ENCODE measurements around the gene PPP4R1.
"Not testable (repeated sequence)": the region's sequence is repeated elsewhere in the genome, so short reads cannot be mapped to it uniquely, and the experiment has no call there.

The PPP4R1 gene

DNA sequence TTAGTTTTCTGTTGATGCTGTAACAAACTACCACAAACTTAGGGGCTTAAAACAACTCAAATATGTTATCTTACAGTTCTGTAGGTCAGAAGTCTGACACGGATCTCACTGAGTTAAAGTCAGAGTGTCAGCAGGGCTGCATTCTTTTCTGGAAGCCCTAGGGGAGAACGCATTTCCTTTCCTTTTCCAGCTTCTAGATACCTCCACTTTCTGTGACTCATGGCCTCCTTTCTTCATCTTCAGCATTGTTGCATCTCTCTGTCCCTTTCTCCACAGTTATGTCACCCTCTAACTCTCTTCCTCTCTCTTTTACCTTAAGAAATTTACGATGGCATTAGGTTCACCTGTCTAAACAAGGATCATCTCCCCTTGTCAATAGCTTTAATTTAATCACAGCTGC is 13.3 kb upstream of the PPP4R1 start:
- no peak for DNase-seq

DNA sequence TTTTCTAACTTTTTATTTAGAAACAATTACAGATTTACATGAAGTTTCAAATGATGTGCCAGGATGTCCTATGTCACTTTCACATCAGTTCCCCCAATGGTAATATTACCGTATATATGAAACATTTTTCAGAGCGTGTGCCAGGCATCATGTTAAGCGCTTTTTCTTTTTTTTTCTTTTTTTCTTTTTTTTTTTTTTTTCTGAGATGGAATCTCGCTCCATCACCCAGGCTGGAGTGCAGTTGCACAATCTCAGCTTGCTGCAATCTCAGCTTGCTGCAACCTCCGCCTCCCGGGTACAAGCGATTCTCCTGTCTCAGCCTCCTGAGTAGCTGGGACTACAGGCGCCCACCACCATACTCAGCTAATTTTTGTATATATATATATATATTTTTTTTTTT is 5.6 kb upstream of the PPP4R1 start:
- DNase-seq = no peak

DNA sequence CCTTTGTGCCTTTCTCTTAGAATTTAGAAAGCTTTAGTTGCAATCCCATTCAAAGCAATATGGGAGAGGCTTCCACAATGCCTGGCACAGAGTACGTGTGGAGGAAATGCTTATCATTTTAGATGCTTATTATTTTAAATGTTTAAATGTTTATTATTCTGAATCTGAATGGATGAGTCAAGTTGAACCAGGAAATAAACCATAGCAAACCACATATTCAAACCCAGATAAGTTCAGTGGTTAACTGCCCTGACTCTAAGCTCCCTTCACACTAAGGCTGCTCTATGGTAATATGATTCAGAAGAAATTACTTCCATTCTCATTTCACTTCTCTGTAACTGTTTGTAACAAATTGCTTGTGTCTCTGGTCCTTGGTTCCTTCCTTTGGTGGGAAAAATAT is 5.2 kb upstream of the PPP4R1 start:
- no peak for DNase-seq

DNA sequence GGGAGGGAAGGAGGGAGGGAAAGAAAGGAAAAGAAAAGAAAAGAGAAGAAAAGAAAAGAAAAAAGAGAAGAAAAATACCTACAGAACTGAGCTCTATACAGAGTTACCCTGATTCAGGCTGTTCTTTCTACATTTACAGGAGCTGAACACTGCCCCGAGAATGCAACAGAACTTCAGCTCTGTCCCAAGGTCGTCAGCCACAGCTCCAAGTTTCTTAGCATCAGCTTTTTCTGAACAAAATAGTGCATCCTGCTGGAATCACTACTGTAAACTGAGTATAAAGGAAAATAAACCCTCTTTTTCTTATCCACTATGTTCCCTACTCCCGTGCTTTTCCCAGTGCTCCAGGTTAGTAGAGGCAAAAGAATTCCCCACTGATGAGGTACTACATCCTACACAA is 4.7 kb upstream of the PPP4R1 start:
- DNase-seq = no peak

DNA sequence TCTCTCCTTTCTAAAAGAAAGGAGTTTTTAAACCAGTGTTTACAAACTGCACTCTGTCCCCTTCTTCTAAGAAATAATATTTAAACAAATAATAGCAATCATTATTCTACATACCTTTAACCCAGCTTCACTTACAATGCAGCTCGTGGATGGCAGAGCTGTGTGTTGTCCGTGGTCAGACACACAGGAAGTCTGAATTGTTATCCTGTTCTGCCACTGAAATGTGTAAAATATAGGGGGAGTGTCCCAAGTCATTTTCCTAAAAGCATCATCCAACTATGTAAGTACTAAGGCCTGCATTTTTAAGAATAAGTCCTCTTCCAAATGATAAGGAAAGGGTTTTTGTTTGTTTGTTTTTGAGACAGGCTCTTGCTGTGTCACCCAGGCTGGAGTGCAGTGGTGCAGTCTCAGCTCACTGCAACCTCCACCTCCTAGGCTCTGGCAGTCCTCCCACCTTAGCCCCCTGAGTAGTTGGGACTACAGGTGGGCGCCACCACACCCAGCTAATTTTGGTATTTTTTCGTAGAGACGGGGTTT is 2.7 kb upstream of the PPP4R1 start:
- DNase-seq = no peak

DNA sequence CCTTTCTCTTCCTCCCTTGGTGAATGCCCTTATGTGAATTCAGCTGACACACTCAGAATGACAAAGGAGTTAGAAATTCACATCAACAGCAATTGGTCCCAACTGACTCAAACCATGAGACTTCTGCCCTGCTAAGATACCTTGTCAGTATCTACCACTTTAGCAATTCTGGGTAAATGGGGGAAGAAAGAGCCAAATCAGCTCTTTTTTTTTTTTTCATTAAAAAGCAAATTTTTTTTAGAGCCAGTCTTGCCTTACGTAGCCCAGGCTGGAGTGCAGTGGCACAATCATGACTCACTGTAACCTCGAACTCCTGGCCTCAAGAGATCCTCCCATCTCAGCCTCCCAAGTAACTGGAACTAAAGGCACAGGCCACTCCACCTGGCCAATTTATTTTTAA is 1.7 kb upstream of the PPP4R1 start:
- no peak for DNase-seq

DNA sequence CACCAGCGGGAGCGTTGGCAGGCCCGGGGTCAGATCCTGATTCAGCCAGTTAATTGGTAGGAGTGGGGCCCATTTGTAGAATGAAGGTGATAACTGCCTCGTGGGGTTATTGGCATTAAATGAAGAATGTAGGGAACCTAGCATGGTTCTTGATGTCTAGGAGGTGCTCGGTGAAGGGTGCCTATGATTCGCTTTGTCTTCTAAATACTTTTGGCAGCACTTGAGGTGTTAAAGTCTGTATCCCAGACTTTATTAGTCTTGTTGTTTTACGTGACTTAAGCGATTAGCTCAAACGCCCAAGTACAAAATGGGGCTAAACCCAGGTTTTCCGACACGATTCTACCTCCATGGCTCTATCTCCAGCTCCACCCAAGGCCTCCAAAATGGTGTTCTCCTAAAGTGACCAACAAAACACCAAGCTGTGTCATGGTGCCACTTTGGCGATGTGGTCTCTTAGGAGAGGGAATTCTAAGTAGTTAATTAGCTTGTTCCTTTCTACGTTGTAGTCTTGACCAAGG is 980 bp upstream of the PPP4R1 start:
- no peak for DNase-seq

DNA sequence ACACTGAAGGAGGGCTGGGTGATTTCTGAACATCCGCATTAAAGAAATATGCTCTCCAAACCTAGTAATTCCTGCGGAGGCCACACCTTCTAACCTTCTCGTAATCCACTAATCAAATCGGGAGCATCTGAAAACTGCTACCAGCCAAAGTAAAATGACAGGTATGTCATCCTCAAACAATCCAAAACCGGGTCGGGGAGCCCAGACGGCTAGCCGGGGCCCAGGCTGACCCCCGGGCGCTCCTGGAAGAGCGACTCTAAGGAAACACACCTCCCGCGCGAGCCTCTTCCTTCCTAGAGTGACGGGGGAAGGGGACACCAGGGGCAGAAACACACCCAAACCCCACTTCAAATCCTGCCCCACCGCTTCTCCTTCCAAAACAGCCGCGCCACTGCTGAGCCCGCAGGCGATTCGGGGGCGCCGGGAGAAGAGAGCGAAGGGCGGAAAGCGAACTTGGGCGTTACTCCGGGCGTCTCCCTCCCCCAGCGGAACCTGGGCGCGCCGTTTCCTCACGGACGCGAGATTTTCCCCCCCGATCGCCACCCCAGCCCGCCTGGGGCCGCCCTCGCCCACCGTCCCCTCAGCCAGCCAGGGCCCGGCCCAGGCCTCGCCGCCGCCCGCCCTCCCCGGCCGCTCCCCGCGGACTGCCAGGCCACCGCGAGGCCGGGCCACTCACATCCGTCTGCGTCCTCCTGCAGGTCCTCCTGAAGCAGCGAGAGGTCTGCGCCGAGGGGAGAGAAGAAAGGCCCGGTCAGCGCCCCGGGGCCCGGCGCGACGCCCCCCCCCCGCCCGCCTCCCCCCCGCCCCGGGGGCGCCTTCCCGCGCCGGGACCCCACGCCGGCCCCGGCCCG is 584 bp downstream of the PPP4R1 start:
- no peak for DNase-seq

DNA sequence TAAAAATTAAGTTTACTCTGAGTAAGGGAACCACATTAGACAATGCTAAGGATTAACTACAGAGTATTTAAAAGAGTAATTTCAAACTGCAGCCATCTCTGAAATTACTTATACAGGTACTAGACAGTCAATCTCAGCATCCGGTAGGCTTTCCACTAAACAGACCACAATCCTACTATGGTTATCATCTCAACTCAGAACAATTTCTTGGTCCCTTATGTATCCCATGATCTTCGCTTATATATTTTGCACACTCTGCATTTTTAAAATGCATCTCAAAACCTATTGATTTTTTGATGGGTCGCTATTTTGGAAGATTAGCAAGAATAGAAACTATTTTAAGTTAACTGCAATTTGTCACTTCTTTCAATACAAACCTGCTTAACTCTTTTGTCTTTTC is 1.4 kb downstream of the PPP4R1 start:
- no peak for DNase-seq

DNA sequence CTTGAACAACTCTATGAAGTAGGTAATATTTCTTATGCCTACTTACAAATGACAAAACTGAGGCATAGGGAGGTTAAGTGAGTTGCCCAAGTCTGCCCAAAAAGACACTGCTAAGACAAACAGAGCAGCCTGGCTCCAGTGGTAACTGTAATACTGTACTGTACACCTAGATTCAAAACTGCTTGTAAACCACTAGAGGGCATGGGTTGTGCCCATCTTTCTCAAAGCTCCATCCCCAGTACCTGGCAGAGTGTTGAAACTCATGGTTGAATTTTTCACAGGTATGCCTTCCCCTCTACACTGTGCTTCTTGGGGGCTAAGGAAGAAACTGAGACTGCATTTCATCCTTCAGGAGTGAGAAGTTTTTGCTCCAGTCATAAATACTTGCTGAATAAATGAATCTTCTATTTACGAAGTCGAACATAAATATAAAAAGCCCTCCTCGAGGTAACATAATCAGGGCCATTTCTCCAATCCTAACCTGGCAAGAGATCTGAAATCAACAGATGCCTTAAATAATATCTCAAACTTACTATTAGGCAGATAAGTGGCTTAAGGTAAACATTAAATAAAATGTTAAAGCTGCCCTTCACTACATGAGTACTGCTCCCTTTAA is 2.0 kb downstream of the PPP4R1 start:
- DNase-seq = peak; percentile 24

DNA sequence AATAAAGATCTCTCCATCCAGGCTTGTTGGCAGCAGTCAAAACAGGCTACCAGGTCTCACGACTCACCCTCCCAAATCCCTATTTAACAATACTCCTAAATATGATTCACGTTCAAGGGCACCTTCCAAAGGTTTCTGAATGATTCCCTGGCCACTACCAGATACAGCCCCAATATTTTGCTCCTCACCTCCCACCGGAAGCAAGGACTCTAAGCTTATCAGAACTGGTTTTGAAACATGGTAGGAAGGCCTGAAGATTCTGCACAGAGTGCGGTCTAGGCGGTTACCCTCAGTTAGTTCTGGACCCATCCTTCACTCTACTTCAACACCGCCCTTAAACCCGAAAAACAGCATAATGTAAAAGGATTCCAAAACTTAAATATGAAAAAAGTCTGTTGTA is 5.2 kb downstream of the PPP4R1 start:
- DNase-seq = no peak

DNA sequence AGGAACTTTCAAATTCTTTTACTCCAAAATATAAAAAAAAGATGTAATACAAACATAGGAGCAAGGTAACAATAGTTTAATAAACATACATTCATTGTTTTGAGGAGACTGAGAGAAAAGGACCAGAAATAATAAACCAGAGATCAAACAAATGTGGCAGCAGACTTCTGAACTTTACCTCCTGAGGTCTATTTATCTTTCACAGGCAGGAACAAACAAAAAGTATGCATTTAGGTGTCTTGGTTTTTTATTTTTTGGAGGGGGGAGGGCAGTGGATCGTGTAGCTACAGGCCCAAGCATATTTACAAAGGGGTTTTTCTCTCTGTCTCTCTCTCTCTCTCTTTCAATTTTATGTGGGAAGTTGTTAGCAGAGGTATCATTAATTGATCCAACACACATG is 5.6 kb downstream of the PPP4R1 start:
- no peak for DNase-seq

DNA sequence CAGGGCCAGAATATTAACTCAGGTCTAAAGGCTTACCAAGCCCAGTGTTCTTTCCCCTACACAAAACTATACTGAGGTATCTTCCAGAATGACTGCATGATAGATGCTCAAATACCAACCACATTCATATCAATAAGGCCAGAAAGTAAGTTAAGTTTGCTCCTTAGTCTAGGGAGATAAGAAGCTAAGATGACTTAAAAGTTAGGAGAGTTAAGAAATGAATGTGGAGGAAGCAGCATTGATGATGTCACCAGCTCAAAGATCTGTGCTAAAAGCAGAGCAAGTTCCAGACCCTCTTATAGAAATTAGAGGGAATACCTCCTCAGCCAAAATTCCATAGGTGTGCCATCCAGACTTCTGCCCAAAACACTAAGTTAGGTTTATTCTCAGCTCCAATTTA is 6.1 kb downstream of the PPP4R1 start:
- no peak for DNase-seq

DNA sequence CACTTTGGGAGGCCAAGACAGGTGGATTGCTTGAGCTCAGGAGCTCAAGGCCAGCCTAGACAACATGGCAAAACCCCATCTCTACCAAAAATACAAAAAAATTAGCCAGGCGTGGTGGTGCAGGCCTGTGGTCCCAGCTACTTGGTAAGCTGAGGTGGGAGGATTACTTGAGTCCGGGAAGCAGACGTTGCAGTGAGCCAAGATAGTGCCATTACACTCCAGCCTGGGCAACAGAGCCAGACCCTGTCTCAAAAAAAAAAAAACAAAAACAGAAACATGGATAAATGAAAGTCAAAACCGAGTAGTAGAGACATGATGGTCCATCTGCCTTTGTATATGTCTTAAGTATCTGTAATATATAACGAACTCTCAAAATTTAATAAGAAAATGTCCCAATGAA is 7.2 kb downstream of the PPP4R1 start:
- not testable (repeated sequence) for DNase-seq

DNA sequence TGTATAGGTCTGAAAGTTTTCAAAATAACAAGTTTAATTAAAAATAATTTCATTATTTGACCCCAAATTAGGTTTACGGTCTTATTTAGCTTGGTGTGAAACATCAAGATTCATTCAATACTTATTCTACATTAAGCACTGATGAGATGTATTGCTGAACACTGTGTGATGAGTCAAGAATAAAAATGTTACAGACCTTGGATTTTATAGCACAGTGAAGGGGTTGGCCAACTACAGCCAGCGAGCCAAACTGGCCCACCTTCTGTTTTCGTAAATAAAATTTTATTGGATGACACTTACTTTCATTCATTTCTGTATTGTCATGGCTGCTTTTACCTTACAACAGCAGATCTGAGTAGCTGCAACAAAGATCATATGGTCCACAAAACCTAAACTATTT is 8.3 kb downstream of the PPP4R1 start:
- DNase-seq = no peak

DNA sequence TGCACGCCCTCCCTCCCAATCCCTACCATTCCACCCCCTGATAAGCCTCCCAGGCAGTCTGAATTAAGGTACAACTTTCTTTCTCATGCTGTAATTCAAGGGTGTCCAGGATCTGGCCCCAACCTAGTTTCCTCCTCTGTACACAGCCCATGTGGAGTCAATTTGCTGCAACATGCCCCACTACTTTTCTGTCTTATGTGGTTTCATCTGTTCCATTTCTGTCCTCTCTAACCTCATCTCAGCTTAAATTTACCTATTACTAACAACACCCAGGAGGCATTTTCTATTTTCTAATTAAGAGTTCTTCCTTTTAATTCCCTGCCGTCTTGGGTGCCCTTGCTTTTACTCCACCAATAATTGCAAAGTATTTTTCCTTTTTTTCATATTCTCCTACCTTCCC is 10.0 kb downstream of the PPP4R1 start:
- DNase-seq = no peak

DNA sequence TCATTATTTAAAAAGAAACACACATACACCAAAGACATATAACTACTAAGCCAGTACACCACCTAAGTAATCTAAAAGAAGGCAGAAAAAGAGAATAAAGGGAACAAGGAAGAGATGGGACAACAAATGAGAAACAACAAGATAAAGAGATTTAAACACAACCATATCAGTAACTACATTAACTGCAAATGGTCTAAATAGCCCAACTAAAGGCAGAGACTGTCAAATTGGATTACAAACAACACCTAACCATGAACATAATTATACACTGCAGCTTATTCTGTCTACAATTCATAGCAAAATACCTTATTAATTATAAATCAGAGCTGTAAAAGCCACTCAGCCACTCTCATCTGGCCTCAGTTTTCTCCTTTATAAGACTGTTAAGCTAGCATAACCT is 15.0 kb downstream of the PPP4R1 start:
- no peak for DNase-seq

DNA sequence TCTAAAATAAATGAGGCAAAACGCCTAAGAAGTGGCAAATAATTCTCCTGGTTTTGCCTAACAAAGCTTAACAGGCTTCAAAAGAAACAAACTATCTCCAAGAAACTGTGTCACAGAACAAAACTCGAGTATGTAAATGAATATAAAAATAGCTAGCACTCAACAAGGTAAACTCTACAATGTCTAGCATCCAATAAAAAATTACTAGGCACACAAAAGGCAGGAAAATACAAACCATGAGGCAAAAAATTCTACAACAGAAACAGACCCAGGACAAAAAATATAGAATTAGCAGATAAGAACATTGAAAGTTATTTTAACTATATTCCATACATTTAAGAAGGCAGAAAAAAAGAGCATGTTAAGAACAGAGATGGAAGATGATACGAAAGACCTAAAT is 16.8 kb downstream of the PPP4R1 start:
- no peak for DNase-seq

DNA sequence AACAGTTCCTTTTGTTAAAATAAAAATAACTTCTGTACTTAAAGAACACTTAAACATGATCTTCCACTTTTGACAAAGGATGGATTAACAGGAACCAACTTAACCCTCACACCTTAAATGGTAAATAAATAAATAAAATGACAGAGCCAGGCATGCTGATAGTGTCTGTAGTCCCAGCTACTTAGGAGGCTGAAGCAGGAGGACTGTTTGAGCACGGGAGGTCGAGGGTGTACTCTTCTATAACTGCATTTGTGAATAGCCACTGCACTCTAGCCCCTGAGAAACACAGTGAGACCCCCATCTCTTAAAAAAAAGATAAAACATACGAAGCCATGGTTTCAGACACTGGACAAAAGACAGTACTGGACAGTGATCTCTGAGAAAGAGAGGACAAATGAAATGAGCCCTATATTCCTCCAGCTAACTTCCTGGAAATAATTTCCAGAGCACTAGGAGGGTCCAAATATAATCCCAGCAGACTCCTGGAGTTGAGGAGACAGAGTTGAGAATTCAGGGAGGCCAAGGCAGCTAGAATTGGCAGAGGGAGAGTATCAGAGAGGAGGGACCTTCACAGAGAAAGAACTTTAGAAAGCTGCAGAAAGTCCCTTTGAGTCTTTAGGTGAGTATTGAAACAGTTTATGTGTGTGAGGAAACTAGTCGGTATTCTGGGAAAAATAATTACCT is 17.4 kb downstream of the PPP4R1 start:
- no peak for DNase-seq

DNA sequence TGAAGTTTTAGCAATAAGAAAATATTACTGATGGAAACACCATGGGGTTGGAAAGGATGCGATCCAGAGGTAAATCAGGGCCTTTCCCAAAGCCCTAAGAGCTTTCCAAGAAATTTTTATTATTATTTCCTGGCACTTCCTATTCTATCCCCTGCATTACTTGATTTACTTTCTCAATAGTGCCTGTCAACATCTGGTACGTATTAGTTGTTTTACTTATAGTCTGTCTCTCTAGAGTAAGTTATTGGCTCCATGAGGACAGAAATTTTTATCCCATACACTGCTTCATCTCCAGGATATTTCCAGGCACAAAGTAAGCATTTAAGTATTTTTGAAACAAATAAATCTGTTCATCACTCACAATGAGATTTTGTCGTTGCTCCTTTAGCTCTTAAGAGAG is 18.1 kb downstream of the PPP4R1 start:
- no peak for DNase-seq

DNA sequence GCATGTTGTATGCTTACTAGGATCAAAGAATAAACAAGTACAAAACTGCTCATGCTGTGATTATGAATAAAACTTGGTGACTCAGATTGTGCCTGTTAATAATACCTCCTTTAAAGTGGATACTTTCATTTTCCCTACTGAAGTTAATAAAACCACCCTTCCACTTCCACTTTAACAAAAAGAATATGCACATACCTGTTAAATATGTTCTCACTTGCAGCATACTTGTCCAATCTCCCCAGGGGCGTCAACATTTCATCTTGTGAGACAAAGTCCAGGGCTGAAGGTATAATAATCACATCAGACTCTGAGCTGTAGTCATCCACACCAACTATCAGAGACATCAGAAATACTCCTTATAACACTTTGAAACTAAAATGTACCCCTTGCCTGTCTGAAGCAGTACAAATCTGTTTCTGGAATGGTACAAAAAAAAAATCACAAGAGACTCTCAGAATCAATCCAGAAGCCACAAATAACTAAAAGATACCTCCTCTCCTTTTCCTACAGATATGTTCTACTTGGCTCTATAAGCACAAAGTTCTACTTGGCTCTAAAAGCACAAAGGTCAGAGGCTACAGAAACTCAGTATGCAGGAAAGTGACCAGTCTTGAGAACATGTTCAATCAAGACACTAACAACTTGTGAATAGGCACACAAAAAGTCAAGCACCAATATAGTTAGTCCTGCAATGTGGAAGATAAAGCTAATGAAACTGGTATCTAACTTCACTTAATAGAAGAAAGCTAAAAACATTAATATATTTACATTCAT is 19.3 kb downstream of the PPP4R1 start:
- DNase-seq = no peak

DNA sequence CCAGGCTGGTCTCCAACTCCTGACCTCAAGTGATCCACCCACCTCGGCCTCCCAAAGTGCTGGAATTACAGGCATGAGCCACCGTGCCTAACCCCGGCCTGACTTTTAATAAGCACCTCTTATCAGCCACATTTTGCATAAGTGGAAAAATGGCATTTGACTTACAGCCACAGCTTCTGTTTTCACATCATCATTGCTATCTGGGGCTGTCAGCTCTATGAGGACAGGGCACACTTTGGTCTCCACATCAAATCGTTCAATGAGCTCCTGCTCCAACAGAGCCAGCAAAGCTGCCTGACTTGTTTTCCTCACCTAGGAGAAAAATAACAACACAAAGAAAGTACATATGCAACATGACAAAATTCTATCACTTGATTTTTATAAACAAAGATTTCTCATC is 26.4 kb downstream of the PPP4R1 start:
- no peak for DNase-seq

DNA sequence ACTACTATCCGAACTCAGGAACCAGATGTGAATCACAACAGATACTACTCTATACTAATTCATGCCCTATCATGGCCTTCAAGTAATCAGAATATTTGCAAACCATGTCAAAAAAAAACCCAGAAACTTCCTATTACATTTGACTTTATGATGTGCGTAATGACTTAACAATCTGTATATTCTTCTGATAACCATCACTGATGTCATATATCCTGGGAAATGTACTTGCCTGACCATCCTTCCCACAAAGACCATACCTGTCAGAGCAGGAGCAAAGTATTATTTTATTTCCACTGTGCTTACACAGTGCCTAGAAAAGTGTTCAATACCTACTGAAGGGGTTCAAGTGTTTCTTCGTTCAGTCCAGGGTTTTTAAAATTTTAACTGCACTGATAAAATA is 27.5 kb downstream of the PPP4R1 start:
- no peak for DNase-seq
